ENCODE data around the gene C1QTNF6.

GRCh38 chr22:37199103-37199759 is 11.2 kb upstream of the C1QTNF6 start:
- peak; percentile 91 for TF ChIP-seq CTCF (conservative IDR thresholded peaks at IDR 0.05)
- no peak for TF ChIP-seq EZH2 (IDR thresholded peaks at IDR 0.05; ENCODE audit: low read depth)

Measured in PC-9 (cell line).